ENCODE measurements around the gene CCDC194. TPM values are rescaled to one million over a fixed set of nuclear protein-coding genes. Genes with fewer than 3 reads are reported as not detected.

CCDC194 gene
- total and polyA plus RNA-seq, 2 of the 13 experiments (the other 11 are each of a cell fraction or from before 2014, with no cell fraction given): 0.13 to 0.21 TPM

DNA sequence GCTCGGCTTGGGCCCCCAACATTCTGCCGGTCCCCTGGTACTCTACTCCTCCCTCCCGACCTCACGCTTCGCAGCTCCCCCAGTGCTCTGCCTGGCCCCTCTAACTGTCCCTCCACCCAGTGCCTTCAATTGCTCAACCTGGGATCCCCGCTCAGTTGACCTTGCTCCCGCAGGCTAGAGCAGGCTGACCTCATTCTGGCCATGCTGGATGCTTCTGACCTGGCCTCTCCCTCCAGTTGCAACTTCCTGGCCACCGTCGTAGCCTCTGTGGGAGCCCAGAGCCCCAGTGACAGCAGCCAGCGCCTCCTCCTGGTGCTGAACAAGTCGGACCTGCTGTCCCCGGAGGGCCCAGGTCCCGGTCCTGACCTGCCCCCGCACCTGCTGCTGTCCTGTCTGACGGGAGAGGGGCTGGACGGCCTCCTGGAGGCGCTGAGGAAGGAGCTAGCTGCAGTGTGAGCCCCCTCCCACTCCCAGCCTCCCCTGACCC lies 53.1 kb downstream of the CCDC194 start (continued):
- TF ChIP-seq GABPB1 (CRISPR knock-in tag; IDR thresholded peaks at IDR 0.05): peak; percentile 77
- no peak for TF ChIP-seq MIER3 (CRISPR knock-in tag; IDR thresholded peaks at IDR 0.05; ENCODE audit: borderline replicate concordance)
- TF ChIP-seq ZNF557 (CRISPR knock-in tag; IDR thresholded peaks at IDR 0.05): no peak
- no peak for TF ChIP-seq SMARCC2 (IDR thresholded peaks at IDR 0.05)
- no peak for TF ChIP-seq NONO (IDR thresholded peaks at IDR 0.05)
- peak; percentile 71 for TF ChIP-seq NONO (CRISPR knock-in tag; conservative IDR thresholded peaks at IDR 0.05)
- TF ChIP-seq RARA (CRISPR knock-in tag; IDR thresholded peaks at IDR 0.05): peak; percentile 65
- TF ChIP-seq ZSCAN29 (CRISPR knock-in tag; conservative IDR thresholded peaks at IDR 0.05): no peak
- TF ChIP-seq ZKSCAN8 (CRISPR knock-in tag; IDR thresholded peaks at IDR 0.05; ENCODE audit: borderline replicate concordance): 0 out of 2 replicates have a peak, but pooled peaks have one; percentile 31
- TF ChIP-seq ZNF546 (CRISPR knock-in tag; conservative IDR thresholded peaks at IDR 0.05): 0 out of 2 replicates have a peak, but pooled peaks have one; percentile 56
- peak; percentile 58 for TF ChIP-seq TEAD3 (CRISPR knock-in tag; optimal IDR thresholded peaks at IDR 0.05; ENCODE audit: borderline replicate concordance)
- TF ChIP-seq, protein P1, sequence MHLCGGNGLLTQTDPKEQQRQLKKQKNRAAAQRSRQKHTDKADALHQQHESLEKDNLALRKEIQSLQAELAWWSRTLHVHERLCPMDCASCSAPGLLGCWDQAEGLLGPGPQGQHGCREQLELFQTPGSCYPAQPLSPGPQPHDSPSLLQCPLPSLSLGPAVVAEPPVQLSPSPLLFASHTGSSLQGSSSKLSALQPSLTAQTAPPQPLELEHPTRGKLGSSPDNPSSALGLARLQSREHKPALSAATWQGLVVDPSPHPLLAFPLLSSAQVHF (CRISPR knock-in tag; IDR thresholded peaks at IDR 0.05): peak; percentile 55; the same call in 1 of the 2 replicates
- TF ChIP-seq CCDC6 (CRISPR knock-in tag; IDR thresholded peaks at IDR 0.05): peak; percentile 68; the same call in 1 of the 2 replicates
- TF ChIP-seq ESRRA (CRISPR knock-in tag; IDR thresholded peaks at IDR 0.05; ENCODE audit: low read depth): peak; percentile 77
- peak; percentile 20; the same call in 1 of the 2 replicates for TF ChIP-seq POGZ (CRISPR knock-in tag; IDR thresholded peaks at IDR 0.05)
- TF ChIP-seq ZNF121 (CRISPR knock-in tag; IDR thresholded peaks at IDR 0.05): peak; percentile 25; the same call in 1 of the 2 replicates
- no peak for TF ChIP-seq FOXP1 (IDR thresholded peaks at IDR 0.05)
- TF ChIP-seq FOXP1 (CRISPR knock-in tag; IDR thresholded peaks at IDR 0.05): no peak
- TF ChIP-seq REXO4 (CRISPR knock-in tag; IDR thresholded peaks at IDR 0.05; ENCODE audit: borderline replicate concordance): no peak
- peak; percentile 76; the same call in 1 of the 2 replicates for TF ChIP-seq ZNF709 (CRISPR knock-in tag; IDR thresholded peaks at IDR 0.05)
- peak; percentile 75; the same call in 1 of the 2 replicates for TF ChIP-seq RNF2 (conservative IDR thresholded peaks at IDR 0.05; ENCODE audit: low read depth)
- TF ChIP-seq HNRNPK (IDR thresholded peaks at IDR 0.05; ENCODE audit: low read depth, low read length, poor library complexity, severe bottlenecking): no peak
- TF ChIP-seq ZBTB34 (CRISPR knock-in tag; IDR thresholded peaks at IDR 0.05): 0 out of 2 replicates have a peak, but pooled peaks have one; percentile 28
- peak; percentile 68 for TF ChIP-seq MYC (CRISPR knock-in tag; IDR thresholded peaks at IDR 0.05; ENCODE audit: borderline replicate concordance)
- TF ChIP-seq ZNF740 (CRISPR knock-in tag; IDR thresholded peaks at IDR 0.05): 0 out of 2 replicates have a peak, but pooled peaks have one; percentile 22
- peak; percentile 48; the same call in 1 of the 2 replicates for TF ChIP-seq KAT8 (CRISPR knock-in tag; IDR thresholded peaks at IDR 0.05)
